ENCODE data around the gene CHPF2. TPM values are rescaled to one million over a fixed set of nuclear protein-coding genes. Genes with fewer than 3 reads are reported as not detected.

CHPF2 gene
- total RNA-seq, 4 donors from 2014 or later: 18.5 to 32.6 (median 31.2) TPM

GRCh38 chr7:151235091-151235787 lies 3.0 kb downstream of the CHPF2 start:
- Histone ChIP-seq H3K27ac (no peak overlapping the region), H3K36me3 (no peaks in the 10 kb centered on the region), H3K27me3 (no peaks in the 10 kb centered on the region), H3K4me3 (no peak overlapping the region), H3K9me3 (no peaks in the 10 kb centered on the region), H3K4me1 (peaks cover 5 to 12% of the 10 kb centered on the region in 2 donors)
- no peak for TF ChIP-seq POLR2A (IDR thresholded peaks at IDR 0.05)
- TF ChIP-seq, protein P1, sequence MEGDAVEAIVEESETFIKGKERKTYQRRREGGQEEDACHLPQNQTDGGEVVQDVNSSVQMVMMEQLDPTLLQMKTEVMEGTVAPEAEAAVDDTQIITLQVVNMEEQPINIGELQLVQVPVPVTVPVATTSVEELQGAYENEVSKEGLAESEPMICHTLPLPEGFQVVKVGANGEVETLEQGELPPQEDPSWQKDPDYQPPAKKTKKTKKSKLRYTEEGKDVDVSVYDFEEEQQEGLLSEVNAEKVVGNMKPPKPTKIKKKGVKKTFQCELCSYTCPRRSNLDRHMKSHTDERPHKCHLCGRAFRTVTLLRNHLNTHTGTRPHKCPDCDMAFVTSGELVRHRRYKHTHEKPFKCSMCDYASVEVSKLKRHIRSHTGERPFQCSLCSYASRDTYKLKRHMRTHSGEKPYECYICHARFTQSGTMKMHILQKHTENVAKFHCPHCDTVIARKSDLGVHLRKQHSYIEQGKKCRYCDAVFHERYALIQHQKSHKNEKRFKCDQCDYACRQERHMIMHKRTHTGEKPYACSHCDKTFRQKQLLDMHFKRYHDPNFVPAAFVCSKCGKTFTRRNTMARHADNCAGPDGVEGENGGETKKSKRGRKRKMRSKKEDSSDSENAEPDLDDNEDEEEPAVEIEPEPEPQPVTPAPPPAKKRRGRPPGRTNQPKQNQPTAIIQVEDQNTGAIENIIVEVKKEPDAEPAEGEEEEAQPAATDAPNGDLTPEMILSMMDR (IDR thresholded peaks at IDR 0.05): no peak
- intact Hi-C loops (cut with DNase I; ENCODE audit: low total_unique reads): no loop called here
- DNase-seq: no peak

DNA sequence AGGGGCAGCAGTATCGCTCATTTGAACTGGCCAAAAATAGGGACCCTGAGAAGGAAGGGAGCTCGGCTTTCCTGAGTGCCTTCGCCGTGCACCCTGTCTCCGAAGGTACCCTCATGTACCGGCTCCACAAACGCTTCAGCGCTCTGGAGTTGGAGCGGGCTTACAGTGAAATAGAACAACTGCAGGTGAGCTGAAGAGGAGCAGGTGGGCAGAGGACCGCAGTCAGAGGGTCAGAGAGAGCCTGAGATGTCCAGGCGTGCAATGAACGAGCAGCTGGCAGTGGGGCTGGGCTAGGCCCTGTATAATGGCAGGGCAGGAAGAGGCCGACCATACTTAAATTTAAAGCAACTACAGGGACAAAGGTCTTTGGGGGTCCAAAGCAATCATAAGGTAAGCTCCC lies 4.1 kb downstream of the CHPF2 start:
- no peaks in the 10 kb centered on the region for H3K27me3 ChIP-seq
- H3K4me1 ChIP-seq: peaks cover 5 to 12% of the 10 kb centered on the region in 2 donors
- no peak for DNase-seq
- TF ChIP-seq, protein P1 (IDR thresholded peaks at IDR 0.05): no peak
- TF ChIP-seq POLR2A (IDR thresholded peaks at IDR 0.05): no peak
- H3K9me3 ChIP-seq: no peaks in the 10 kb centered on the region
- H3K27ac ChIP-seq: no peak overlapping the region
- intact Hi-C loops (cut with DNase I; ENCODE audit: low total_unique reads): no loop called here
- no peaks in the 10 kb centered on the region for H3K36me3 ChIP-seq
- no peak overlapping the region for H3K4me3 ChIP-seq

GRCh38 chr7:151237244-151238189 lies 5.2 kb downstream of the CHPF2 start:
- peaks cover 5 to 12% of the 10 kb centered on the region in 2 donors for H3K4me1 ChIP-seq
- intact Hi-C loops (cut with DNase I; ENCODE audit: low total_unique reads): no loop called here

DNA sequence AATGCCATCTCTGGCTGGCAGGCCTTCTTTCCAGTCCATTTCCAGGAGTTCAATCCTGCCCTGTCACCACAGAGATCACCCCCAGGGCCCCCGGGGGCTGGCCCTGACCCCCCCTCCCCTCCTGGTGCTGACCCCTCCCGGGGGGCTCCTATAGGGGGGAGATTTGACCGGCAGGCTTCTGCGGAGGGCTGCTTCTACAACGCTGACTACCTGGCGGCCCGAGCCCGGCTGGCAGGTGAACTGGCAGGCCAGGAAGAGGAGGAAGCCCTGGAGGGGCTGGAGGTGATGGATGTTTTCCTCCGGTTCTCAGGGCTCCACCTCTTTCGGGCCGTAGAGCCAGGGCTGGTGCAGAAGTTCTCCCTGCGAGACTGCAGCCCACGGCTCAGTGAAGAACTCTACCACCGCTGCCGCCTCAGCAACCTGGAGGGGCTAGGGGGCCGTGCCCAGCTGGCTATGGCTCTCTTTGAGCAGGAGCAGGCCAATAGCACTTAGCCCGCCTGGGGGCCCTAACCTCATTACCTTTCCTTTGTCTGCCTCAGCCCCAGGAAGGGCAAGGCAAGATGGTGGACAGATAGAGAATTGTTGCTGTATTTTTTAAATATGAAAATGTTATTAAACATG lies 6.0 kb downstream of the CHPF2 start:
- no peak for TF ChIP-seq POLR2A (IDR thresholded peaks at IDR 0.05)
- TF ChIP-seq, protein P1 (IDR thresholded peaks at IDR 0.05): no peak
- Histone ChIP-seq H3K4me3 (no peak overlapping the region), H3K9me3 (no peaks in the 10 kb centered on the region), H3K27me3 (no peaks in the 10 kb centered on the region), H3K36me3 (no peaks in the 10 kb centered on the region), H3K4me1 (peaks cover 3 to 7% of the 10 kb centered on the region in 2 donors), H3K27ac (no peak overlapping the region)
- no peak for DNase-seq
- intact Hi-C loops (cut with DNase I; ENCODE audit: low total_unique reads): no loop called here

More at GRCh38 chr7:151237244-151238189, 5.2 kb downstream of the CHPF2 start:
- TF ChIP-seq, protein P1 (IDR thresholded peaks at IDR 0.05): no peak
- no peak for TF ChIP-seq POLR2A (IDR thresholded peaks at IDR 0.05)
- no peaks in the 10 kb centered on the region for H3K9me3 ChIP-seq
- no peak for DNase-seq
- no peak overlapping the region for H3K27ac ChIP-seq
- H3K4me3 ChIP-seq: no peak overlapping the region
- no peaks in the 10 kb centered on the region for H3K36me3 ChIP-seq
- no peaks in the 10 kb centered on the region for H3K27me3 ChIP-seq

All from uterus (tissue), 4 donors.